Panc1 (cell line): ENCODE measurements around the gene CD3D. TPM values are rescaled to one million over a fixed set of nuclear protein-coding genes. Genes with fewer than 3 reads are reported as not detected.

Experiments
- ATAC-seq: fragments of 200-7000 bp; cut with Tn5 transposase; 2 replicates; pipeline ENCODE4 v1.9.1; 2020; ENCODE audit warnings: mild to moderate bottlenecking, moderate library complexity
- BruUV-seq: library from RNA; stranded (reverse); fragments of 400-500 nt; replicated peaks from 2 replicates; lab custom pipeline; 2021; lab: Mats Ljungman, UMichigan
- CTCF ChIA-PET: fragments of 300-600 bp; sonication (Branson Sonifier 250); formaldehyde crosslinking; loops from one replicate; lab custom pipeline; 2022; ENCODE audit warnings: antibody characterized with exemption; lab: Charles Lee
- POLR2A ChIA-PET: fragments of 300-600 bp; sonication (Branson Sonifier 250); formaldehyde crosslinking; loops from one replicate; lab custom pipeline; 2022; ENCODE audit warnings: antibody characterized with exemption; lab: Charles Lee
- DNase-seq: peaks from one replicate; pipeline ENCODE4 v3.0.0-alpha.2; 2010; ENCODE audit warnings: low read depth, low spot score
- H3K27ac ChIP-seq: 2 replicates; pipeline ENCODE4 v1.5.1; 2011; ENCODE audit warnings: mild to moderate bottlenecking, low read length, inconsistent platforms
- H3K27me3 ChIP-seq: fragments of 200-500 bp; sonication (Bioruptor generic); 2 replicates; pipeline ENCODE4 v1.6.0; 2014; ENCODE audit warnings: low read length, inconsistent platforms; ENCODE audit not compliant: control insufficient read depth, insufficient read depth
- H3K36me3 ChIP-seq: fragments of 200-500 bp; sonication (Bioruptor generic); 2 replicates; pipeline ENCODE4 v1.5.1; 2014; ENCODE audit warnings: inconsistent platforms, mild to moderate bottlenecking, low read length, moderate library complexity; ENCODE audit not compliant: control insufficient read depth, insufficient read depth
- H3K4me1 ChIP-seq: 2 replicates; pipeline ENCODE4 v1.5.1; 2011; ENCODE audit warnings: inconsistent platforms, mild to moderate bottlenecking, low read length, moderate library complexity; ENCODE audit not compliant: control insufficient read depth, insufficient read depth
- H3K4me3 ChIP-seq, 2 experiments: 2 replicates each; pipeline ENCODE4 v1.5.1; 2011 to 2012; ENCODE audit warnings: low read depth in 2 of 2, low read length in 2 of 2, mild to moderate bottlenecking in 2 of 2, inconsistent platforms in 1 of 2, moderate library complexity in 1 of 2
- H3K9me3 ChIP-seq: fragments of 200-500 bp; sonication (Bioruptor generic); 2 replicates; pipeline ENCODE4 v1.5.1; 2014; ENCODE audit warnings: low read depth, mild to moderate bottlenecking, inconsistent platforms, low read length, moderate library complexity; ENCODE audit not compliant: control insufficient read depth, insufficient read depth
- CTCF ChIP-seq: fragments of 450-650 bp; IDR thresholded peaks from 2 replicates; pipeline ENCODE4 v1.5.1; 2017; ENCODE audit warnings: mild to moderate bottlenecking
- POLR2AphosphoS5 ChIP-seq: IDR thresholded peaks from 2 replicates; pipeline ENCODE4 v1.6.1; 2012; ENCODE audit warnings: mild to moderate bottlenecking, low read depth, low read length, moderate library complexity
- REST ChIP-seq, 2 experiments: IDR thresholded peaks; 2 replicates each; pipeline ENCODE4 v1.6.1; 2011 to 2012; ENCODE audit warnings: low read depth in 2 of 2, control low read depth in 1 of 2, low read length in 1 of 2, mild to moderate bottlenecking in 1 of 2, moderate library complexity in 1 of 2; ENCODE audit not compliant: insufficient read depth in 1 of 2
- SIN3A ChIP-seq: IDR thresholded peaks from 2 replicates; pipeline ENCODE4 v1.6.1; 2012; ENCODE audit warnings: low read depth, mild to moderate bottlenecking, low read length, moderate library complexity, borderline replicate concordance; ENCODE audit not compliant: insufficient read depth
- TCF7L2 ChIP-seq: IDR thresholded peaks from 2 replicates; pipeline ENCODE4 v1.6.1; 2011; ENCODE audit warnings: mild to moderate bottlenecking, low read depth, low read length, inconsistent platforms
- in situ Hi-C: cut with HindIII; loops from 2 replicates; pipeline ENCODE4 v1.10.0; 2016; ENCODE audit warnings: low sequenced_read_pairs, low pct_unique_long_range_greater_than_20kb
- intact Hi-C: fragments of 100-400 bp; cut with micrococcal nuclease; formaldehyde crosslinking; loops from one replicate; pipeline ENCODE4 v1.10.0; 2022; ENCODE audit not compliant: unreplicated experiment
- total RNA-seq: library from RNA; stranded (reverse); gene quantifications from one replicate; pipeline ENCODE4 v1.2.1, GENCODE V29; 2021; ENCODE audit not compliant: unreplicated experiment

The CD3D gene
- total RNA-seq, 1 experiment from 2014 or later: 0.39 TPM

- POLR2A ChIA-PET: no interaction called here
Measured at GRCh38 chr11:118364956-118365615, 22.6 kb upstream of the CD3D start.

More at GRCh38 chr11:118364956-118365615, 22.6 kb upstream of the CD3D start:
- intact Hi-C loops: no loop called here
- no peak for DNase-seq
- CTCF ChIA-PET: interaction anchor here (0.5 to 0.7 kb wide), 2 partner anchors 74 to 312 kb away, joined by 3 read pairs; no protein-coding TSS in a partner anchor
- no TSS peak for BruUV-seq
- Histone ChIP-seq H3K9me3 (no peaks in the 10 kb centered on the region), H3K36me3 (peaks cover 30% of the 10 kb centered on the region), H3K4me3 (no peak overlapping the region), H3K27me3 (no peaks in the 10 kb centered on the region), H3K4me1 (peaks cover 9% of the 10 kb centered on the region; the same call in 1 of the 2 replicates), H3K27ac (no peak overlapping the region)
- in situ Hi-C loops: no loop called here
- no peak for ATAC-seq
- TF ChIP-seq SIN3A: no peak
- no peak for TF ChIP-seq REST (IDR thresholded peaks at IDR 0.05; ENCODE audit: insufficient read depth in 1 of 2, low read depth in 2 of 2, low read length in 1 of 2)
- TF ChIP-seq POLR2AphosphoS5: no peak
- no peak for TF ChIP-seq TCF7L2
- TF ChIP-seq CTCF: no peak
